NCI-H1105 (cell line): ENCODE measurements around the gene ITIH1.

Experiments used
- DNase-seq: peaks from one replicate; lab custom pipeline; 2025; lab: John Stamatoyannopoulos, UW

The ITIH1 gene

GRCh38 chr3:52790741-52791140, 13.3 kb downstream of the ITIH1 start:
- no peak for DNase-seq

GRCh38 chr3:52791366-52791765, 14.0 kb downstream of the ITIH1 start:
- DNase-seq: no peak

GRCh38 chr3:52791928-52792327, 14.5 kb downstream of the ITIH1 start:
- no peak for DNase-seq

GRCh38 chr3:52792413-52792812, 15.0 kb downstream of the ITIH1 start:
- DNase-seq: no peak

GRCh38 chr3:52792961-52793695, 15.7 kb downstream of the ITIH1 start:
- DNase-seq: no peak

DNA sequence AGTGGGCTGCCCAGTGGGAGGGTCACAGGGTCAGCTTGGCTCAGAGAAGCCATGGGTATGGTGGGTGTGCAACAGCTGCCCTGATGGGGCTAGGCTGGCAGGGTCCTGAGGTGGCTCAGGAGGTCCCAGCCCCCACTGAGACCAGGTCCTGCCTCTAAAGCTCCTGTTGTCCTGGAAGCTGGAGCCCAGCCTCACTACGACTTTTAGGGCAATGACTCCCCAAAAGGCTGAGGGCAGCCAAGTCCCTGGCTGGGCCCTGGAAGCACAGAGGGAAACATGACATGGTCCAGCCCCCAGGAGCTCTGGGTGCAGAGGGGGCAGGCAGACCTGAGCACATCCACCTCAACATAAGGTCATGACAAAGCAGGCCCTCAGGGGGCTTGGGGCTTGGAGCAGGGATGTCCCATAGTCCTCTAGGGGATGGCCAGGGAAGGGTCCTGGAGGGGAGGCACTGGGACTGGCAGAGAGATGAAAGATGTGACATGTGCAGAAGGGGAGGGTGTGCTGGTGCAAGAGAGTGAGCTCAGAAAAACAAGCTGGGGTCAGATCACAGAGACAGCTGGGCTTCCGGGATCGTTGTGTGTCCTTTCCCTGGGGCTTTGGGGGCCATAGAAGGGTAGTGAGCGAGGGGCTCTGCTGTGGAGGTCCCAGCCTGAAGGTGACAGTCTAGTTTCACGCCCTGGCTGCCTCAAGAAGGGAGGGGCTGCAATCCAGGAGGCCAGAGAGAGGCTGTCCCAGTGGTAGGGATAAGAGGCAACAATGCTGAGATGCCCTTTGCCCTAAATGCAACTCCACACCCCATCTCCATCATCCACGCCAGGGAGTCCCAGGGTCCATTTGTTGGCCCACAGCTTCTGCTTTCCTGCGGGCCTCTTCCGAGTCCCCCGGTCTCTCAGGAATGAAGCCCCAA, 16.6 kb downstream of the ITIH1 start:
- no peak for DNase-seq

DNA sequence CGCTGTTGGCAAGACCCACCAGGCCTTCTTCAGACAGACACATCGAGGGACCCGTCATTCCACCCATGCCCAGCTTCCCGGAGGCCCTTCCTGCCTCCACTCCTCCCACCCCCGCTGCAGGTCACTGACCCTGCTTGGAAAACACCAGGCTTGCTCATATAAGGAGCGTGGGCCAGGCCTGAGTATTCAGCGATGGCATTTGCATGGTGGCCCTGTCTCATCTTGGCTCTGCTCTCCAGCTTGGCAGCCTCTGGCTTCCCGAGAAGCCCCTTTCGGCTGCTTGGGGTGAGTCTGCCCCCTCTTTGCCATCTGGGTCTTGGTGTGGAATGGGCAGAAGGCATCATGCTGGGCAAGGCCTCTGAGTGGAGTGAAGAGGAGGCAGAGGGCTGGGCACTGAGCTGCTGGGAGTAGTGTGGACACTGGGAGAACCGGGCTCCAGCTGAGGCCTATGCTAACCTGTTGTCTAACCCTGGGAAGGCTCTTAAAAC, 17.3 kb downstream of the ITIH1 start, which contains the start of gene ITIH3:
Gene ITIH3 (plus strand): TSS at position 185 of the 488 bp plus-strand sequence. CDS start 8 bp downstream, at position 193.
- no peak for DNase-seq

- DNase-seq: no peak
Observed at GRCh38 chr3:52795298-52795900, 18.0 kb downstream of the ITIH1 start.

GRCh38 chr3:52796411-52796810, 19.0 kb downstream of the ITIH1 start:
- no peak for DNase-seq

DNA sequence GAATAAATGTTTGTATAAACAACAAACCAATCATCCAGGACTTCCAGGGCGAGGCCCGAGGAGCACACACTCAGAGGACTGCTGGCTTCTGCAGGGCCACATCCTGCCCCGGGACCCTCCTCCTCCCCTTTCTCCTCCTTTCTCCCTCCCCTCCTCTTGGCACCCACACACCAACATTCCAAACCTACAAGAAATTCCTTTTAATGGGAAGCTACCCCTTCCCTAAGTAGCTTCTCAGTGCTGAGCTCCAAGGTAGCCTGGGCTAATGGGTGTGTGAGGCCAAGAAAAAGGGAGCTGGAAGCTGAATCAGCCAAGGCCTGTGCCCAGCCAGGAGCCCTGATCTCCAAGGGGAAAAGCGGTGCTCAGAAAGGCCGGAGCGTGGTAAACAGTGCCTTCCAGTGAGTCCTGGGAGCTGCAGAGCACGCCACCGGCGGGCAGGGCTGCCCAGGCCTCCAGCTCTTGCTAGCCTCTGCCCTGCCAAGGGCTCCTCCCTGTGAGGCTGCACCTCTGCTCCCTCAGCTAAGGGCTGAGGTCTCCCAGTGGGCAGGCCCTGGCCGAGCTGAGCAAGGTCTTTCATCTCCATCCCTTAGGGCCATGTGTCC, 21.1 kb downstream of the ITIH1 start:
- DNase-seq: no peak

- DNase-seq: no peak
Observed at GRCh38 chr3:52798978-52799476, 21.6 kb downstream of the ITIH1 start.

DNA sequence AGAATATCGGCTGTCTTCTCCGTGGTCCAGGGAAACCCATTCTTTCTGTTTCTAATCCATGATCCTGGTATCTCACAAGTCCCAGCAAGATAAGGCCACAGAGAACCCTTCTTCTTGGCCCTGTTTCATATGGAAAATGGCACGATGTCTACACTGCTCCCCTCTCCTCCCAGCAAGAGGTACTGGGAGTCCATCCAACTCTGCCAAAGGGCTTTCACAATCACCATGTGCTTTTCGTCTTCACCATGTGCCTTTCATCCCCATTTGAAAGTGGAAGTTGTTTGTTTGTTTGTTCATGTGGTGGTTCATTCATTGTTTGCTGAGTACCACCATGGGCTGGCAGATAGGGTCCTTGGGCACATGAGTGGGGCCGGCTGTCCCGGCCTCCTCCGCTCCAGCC, 22.7 kb downstream of the ITIH1 start:
- no peak for DNase-seq

GRCh38 chr3:52801839-52802238, 24.4 kb downstream of the ITIH1 start:
- DNase-seq: no peak

DNA sequence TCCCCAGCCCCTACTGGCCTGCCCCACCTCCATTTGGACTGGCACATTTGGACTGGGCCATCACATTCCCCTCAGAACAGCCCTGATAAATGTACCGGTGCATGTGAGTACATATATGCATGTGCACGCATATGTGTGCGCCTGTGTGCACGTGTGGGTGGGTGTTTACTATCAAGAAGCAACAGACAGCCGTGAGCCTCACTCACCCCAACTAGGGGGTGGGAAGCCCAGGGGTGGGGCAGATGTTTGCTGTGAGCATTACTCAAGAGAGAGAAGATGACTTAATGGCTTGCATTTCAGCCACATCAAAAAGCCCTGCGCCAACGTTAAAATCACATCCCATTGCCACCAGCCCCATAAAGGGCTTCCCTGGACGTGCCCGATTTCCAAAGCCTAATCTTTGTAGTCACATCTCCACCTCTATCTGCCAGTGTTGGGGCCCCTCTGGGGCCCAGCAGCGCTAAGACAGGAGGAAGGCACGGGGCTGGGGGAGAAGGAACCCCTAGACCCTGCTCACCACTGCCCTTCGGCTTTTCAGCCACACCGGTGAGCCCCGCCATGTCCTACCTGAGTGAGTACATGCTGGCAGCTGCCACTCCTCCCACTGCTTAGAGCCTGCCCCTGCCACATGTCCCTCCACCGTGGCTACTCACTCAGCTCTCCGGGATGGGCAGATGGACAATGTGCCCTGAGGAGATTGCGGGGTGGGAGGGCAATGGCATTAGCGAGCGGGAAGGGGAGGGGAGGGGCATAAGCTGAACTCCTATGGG, 28.1 kb downstream of the ITIH1 start:
- DNase-seq: no peak

DNA sequence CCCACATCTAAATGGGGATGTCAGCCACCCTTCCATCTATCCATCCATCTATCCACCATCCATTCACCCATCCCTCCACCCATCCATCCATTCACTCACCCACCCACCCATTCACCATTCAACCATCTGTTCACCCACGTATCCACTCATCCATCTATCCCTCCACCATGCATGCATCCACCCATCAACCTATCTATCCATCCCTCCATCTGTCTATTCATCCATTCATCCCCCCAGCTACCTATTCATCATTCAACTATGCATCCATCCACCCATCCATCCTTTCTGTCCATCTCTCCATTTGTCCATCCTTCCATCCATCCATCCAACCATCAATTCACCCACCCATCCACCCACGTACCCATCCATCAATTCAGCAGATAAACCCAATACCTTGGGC, 31.8 kb downstream of the ITIH1 start:
- DNase-seq: no peak

- DNase-seq: no peak
Observed at GRCh38 chr3:52809662-52810377, 32.4 kb downstream of the ITIH1 start.

DNA sequence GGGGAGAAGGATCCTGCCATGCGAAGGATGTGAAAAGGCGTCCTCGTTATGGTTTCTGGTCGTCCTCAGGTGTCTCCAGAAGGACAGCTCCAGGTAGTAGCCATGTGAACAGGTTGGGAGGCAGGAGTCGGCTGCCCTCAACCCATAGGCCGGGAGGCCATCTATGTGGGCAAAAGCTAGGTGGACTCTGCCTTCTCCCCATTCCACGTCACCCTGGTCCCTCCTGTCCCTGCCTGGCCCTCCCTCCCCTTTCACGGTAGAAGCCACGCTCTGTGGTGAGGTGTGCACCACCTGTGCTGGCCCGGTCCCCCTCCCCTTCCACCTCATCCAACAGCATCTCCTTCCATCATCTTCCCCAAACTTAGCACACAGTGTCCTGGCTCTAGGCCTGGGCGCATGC, 33.5 kb downstream of the ITIH1 start:
- no peak for DNase-seq

DNA sequence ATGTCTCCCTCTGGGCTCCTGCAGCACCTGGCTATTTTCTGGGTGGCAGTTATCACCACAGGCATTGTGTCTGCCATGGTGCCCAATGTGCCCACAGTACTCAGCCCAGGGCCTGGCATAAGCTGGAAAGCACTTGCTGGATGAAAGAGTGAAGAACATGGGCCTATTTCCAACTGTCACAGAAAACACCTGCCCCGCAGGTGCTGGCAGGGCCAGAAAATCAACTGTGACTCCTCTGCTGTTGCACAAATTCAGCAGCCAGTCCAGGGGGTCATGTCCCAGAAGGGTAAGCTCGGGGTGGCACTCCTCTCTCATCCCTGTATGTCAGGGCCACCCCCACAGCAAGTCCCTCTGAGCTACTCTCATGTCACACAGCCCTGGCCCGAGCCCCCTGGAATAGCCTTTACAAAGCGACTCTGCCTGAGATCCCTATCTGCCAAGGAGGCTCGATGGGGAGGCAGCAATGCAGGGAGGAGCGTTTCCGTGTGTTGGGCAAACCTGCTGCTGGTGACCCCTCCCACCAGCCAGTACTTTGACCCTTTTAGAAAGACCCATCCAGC, 34.1 kb downstream of the ITIH1 start:
- no peak for DNase-seq

- DNase-seq: no peak
Observed at GRCh38 chr3:52813810-52814209, 36.4 kb downstream of the ITIH1 start.

- no peak for DNase-seq
Observed at GRCh38 chr3:52816199-52816598, 38.8 kb downstream of the ITIH1 start.
